ENCODE measurements around the gene RPS6KA3. TPM values are rescaled to one million over a fixed set of nuclear protein-coding genes. Genes with fewer than 3 reads are reported as not detected.
"Not testable (repeated sequence)": the region's sequence is repeated elsewhere in the genome, so short reads cannot be mapped to it uniquely, and the experiment has no call there.

The RPS6KA3 gene
- polyA plus RNA-seq, 4 donors = 27.0 to 35.8 (median 34.1) TPM

- no peak for DNase-seq (ENCODE audit: low read depth in 4 of 4, low spot score in 3 of 4)
Observed at GRCh38 chrX:20149326-20149725, 117.4 kb downstream of the RPS6KA3 start.

GRCh38 chrX:20147561-20147960, 119.1 kb downstream of the RPS6KA3 start:
- DNase-seq (ENCODE audit: low read depth in 4 of 4, low spot score in 3 of 4) = no peak

- no peak for DNase-seq (ENCODE audit: low read depth in 4 of 4, low spot score in 3 of 4)
Observed at GRCh38 chrX:20144491-20144890, 122.2 kb downstream of the RPS6KA3 start.

GRCh38 chrX:20143561-20143960, 123.1 kb downstream of the RPS6KA3 start:
- no peak for DNase-seq (ENCODE audit: low read depth in 4 of 4, low spot score in 3 of 4)

- DNase-seq (ENCODE audit: low read depth in 4 of 4, low spot score in 3 of 4) = no peak
Observed at GRCh38 chrX:20143111-20143510, 123.6 kb downstream of the RPS6KA3 start.

- peak; percentile 77 to 90 (median 89) for DNase-seq (ENCODE audit: low read depth in 4 of 4, low spot score in 3 of 4)
Observed at GRCh38 chrX:20141281-20142220, 125.2 kb downstream of the RPS6KA3 start, which contains the start of gene EIF1AX. TSS of gene EIF1AX (minus strand) at chrX:20141838. CDS start at chrX:20141640, 198 bp downstream.

- DNase-seq (ENCODE audit: low read depth in 4 of 4, low spot score in 3 of 4) = no peak
Observed at GRCh38 chrX:20140420-20140819, 126.3 kb downstream of the RPS6KA3 start.

GRCh38 chrX:20139966-20140365, 126.7 kb downstream of the RPS6KA3 start:
- no peak for DNase-seq (ENCODE audit: low read depth in 4 of 4, low spot score in 3 of 4)

- no peak for DNase-seq (ENCODE audit: low read depth in 4 of 4, low spot score in 3 of 4)
Observed at GRCh38 chrX:20135944-20136343, 130.8 kb downstream of the RPS6KA3 start.

- DNase-seq (ENCODE audit: low read depth in 4 of 4, low spot score in 3 of 4) = no peak
Observed at GRCh38 chrX:20132666-20133065, 134.0 kb downstream of the RPS6KA3 start.

- DNase-seq (ENCODE audit: low read depth in 4 of 4, low spot score in 3 of 4) = no peak
Observed at GRCh38 chrX:20130357-20130756, 136.4 kb downstream of the RPS6KA3 start.

GRCh38 chrX:20129547-20129946, 137.2 kb downstream of the RPS6KA3 start:
- no peak for DNase-seq (ENCODE audit: low read depth in 4 of 4, low spot score in 3 of 4)

- no peak for DNase-seq (ENCODE audit: low read depth in 4 of 4, low spot score in 3 of 4)
Observed at GRCh38 chrX:20128670-20129069, 138.0 kb downstream of the RPS6KA3 start.

- not testable (repeated sequence) for DNase-seq (ENCODE audit: low read depth in 4 of 4, low spot score in 3 of 4)
Observed at GRCh38 chrX:20127440-20127839, 139.3 kb downstream of the RPS6KA3 start.

GRCh38 chrX:20126833-20127232, 139.9 kb downstream of the RPS6KA3 start:
- not testable (repeated sequence) for DNase-seq (ENCODE audit: low read depth in 4 of 4, low spot score in 3 of 4)

GRCh38 chrX:20124964-20125363, 141.7 kb downstream of the RPS6KA3 start:
- no peak for DNase-seq (ENCODE audit: low read depth in 4 of 4, low spot score in 3 of 4)

- no peak for DNase-seq (ENCODE audit: low read depth in 4 of 4, low spot score in 3 of 4)
Observed at GRCh38 chrX:20118065-20118824, 148.5 kb downstream of the RPS6KA3 start.

GRCh38 chrX:20116577-20117240, 150.0 kb downstream of the RPS6KA3 start, which contains the start of gene MAP7D2:
TSS of gene MAP7D2 (minus strand) at chrX:20116907. CDS start at chrX:20116879, 28 bp downstream.
- no peak for DNase-seq (ENCODE audit: low read depth in 4 of 4, low spot score in 3 of 4)

- no peak for DNase-seq (ENCODE audit: low read depth in 4 of 4, low spot score in 3 of 4)
Observed at GRCh38 chrX:20116087-20116576, 150.6 kb downstream of the RPS6KA3 start.

GRCh38 chrX:20112022-20112774, 154.5 kb downstream of the RPS6KA3 start:
- no peak for DNase-seq (ENCODE audit: low read depth in 4 of 4, low spot score in 3 of 4)
